GM23338 (cell line): ENCODE data around the gene USP6. TPM values are rescaled to one million over a fixed set of nuclear protein-coding genes. Genes with fewer than 3 reads are reported as not detected.
"Not testable (repeated sequence)": the region's sequence is repeated elsewhere in the genome, so short reads cannot be mapped to it uniquely, and the experiment has no call there.

Experiments used
- ATAC-seq: fragments of 200-7000 bp; cut with Tn5 transposase; 3 replicates; pipeline ENCODE4 v1.9.1; 2020
- DNase-seq: peaks from one replicate; pipeline ENCODE4 v3.0.0-alpha.2; 2015; ENCODE audit warnings: low spot score
- H2AFZ ChIP-seq: fragments of 200-600 bp; sonication (generic); 2 replicates; pipeline ENCODE4 v1.8.0; 2016; ENCODE audit warnings: antibody characterized with exemption, mild to moderate bottlenecking, moderate library complexity
- H3F3A ChIP-seq: fragments of 200-600 bp; sonication (generic); replicated peaks from 2 replicates; pipeline ENCODE4 v1.8.0; 2017; ENCODE audit warnings: antibody characterized with exemption, mixed run types, low read depth
- H3K27ac ChIP-seq: fragments of 200-600 bp; sonication (generic); 2 replicates; pipeline ENCODE4 v1.6.1; 2016; ENCODE audit warnings: low read depth
- H3K27me3 ChIP-seq: fragments of 200-600 bp; sonication (generic); 2 replicates; pipeline ENCODE4 v1.8.0; 2016; ENCODE audit warnings: mild to moderate bottlenecking, mixed run types, moderate library complexity; ENCODE audit not compliant: insufficient read depth
- H3K36me3 ChIP-seq: fragments of 200-600 bp; sonication (generic); 2 replicates; pipeline ENCODE4 v1.8.0; 2016; ENCODE audit warnings: mild to moderate bottlenecking; ENCODE audit not compliant: insufficient read depth
- H3K4me1 ChIP-seq: fragments of 200-600 bp; sonication (generic); 2 replicates; pipeline ENCODE4 v1.8.0; 2016; ENCODE audit warnings: mild to moderate bottlenecking, moderate library complexity; ENCODE audit not compliant: insufficient read depth
- H3K4me2 ChIP-seq: fragments of 200-600 bp; sonication (generic); 2 replicates; pipeline ENCODE4 v1.7.1; 2017; ENCODE audit warnings: mixed run types
- H3K4me3 ChIP-seq: fragments of 200-600 bp; sonication (generic); 2 replicates; pipeline ENCODE4 v1.6.1; 2016; ENCODE audit warnings: mixed run types
- H3K79me2 ChIP-seq: fragments of 200-600 bp; sonication (generic); replicated peaks from 2 replicates; pipeline ENCODE4 v1.8.0; 2017; ENCODE audit warnings: mild to moderate bottlenecking; ENCODE audit not compliant: insufficient read depth
- H3K9me2 ChIP-seq: fragments of 200-600 bp; sonication (generic); 2 replicates; pipeline ENCODE4 v1.8.0; 2017; ENCODE audit not compliant: insufficient read depth
- H4K20me1 ChIP-seq: fragments of 200-600 bp; sonication (generic); replicated peaks from 2 replicates; pipeline ENCODE4 v1.8.0; 2017; ENCODE audit warnings: mild to moderate bottlenecking; ENCODE audit not compliant: insufficient read depth
- H3K27ac Mint-ChIP-seq: 2 replicates; pipeline ENCODE4 v1.8.0; 2020; ENCODE audit warnings: inconsistent platforms, mild to moderate bottlenecking, moderate library complexity, mixed read lengths
- H3K27me3 Mint-ChIP-seq: 3 replicates; pipeline ENCODE4 v1.8.0; 2022; ENCODE audit warnings: low read depth, mild to moderate bottlenecking, moderate library complexity, mixed read lengths, inconsistent platforms; ENCODE audit not compliant: insufficient read depth, poor library complexity
- H3K36me3 Mint-ChIP-seq: 3 replicates; pipeline ENCODE4 v1.8.0; 2021; ENCODE audit warnings: low read depth, mild to moderate bottlenecking, inconsistent platforms, moderate library complexity, mixed read lengths
- H3K4me1 Mint-ChIP-seq: 3 replicates; pipeline ENCODE4 v1.8.0; 2020; ENCODE audit warnings: mild to moderate bottlenecking, inconsistent platforms, mixed read lengths
- H3K4me3 Mint-ChIP-seq: 3 replicates; pipeline ENCODE4 v1.8.0; 2021; ENCODE audit warnings: moderate library complexity, mild to moderate bottlenecking, inconsistent platforms, mixed read lengths
- H3K9me3 Mint-ChIP-seq: 3 replicates; pipeline ENCODE4 v1.8.0; 2020; ENCODE audit warnings: moderate library complexity, mild to moderate bottlenecking, inconsistent platforms, mixed read lengths
- CREB1 ChIP-seq: fragments of 250-450 bp; sonication (Bioruptor Pico); IDR thresholded peaks from 2 replicates; pipeline ENCODE4 v1.5.0; 2020; ENCODE audit warnings: low read depth, mild to moderate bottlenecking, moderate library complexity
- EZH2phosphoT487 ChIP-seq: fragments of 200-600 bp; sonication (generic); IDR thresholded peaks from one replicate; pipeline ENCODE4 v1.8.1; 2018; ENCODE audit warnings: antibody characterized with exemption; ENCODE audit not compliant: unreplicated experiment
- JUNB ChIP-seq: IDR thresholded peaks from one replicate; pipeline ENCODE4 v1.6.1; 2016; ENCODE audit warnings: antibody characterized with exemption; ENCODE audit not compliant: unreplicated experiment
- POLR2AphosphoS5 ChIP-seq: IDR thresholded peaks from 2 replicates; pipeline ENCODE4 v1.6.1; 2016; ENCODE audit warnings: antibody characterized with exemption, low read depth
- ZNF114 ChIP-seq: fragments of 250-450 bp; sonication (Bioruptor Pico); IDR thresholded peaks from 2 replicates; pipeline ENCODE4 v1.5.0; 2020; ENCODE audit warnings: mild to moderate bottlenecking, moderate library complexity
- ZNF331 ChIP-seq: fragments of 250-450 bp; sonication (Bioruptor Pico); IDR thresholded peaks from 2 replicates; pipeline ENCODE4 v1.5.0; 2020; ENCODE audit warnings: low read depth, mild to moderate bottlenecking, moderate library complexity
- polyA plus RNA-seq: library from polyadenylated mRNA; unstranded; fragments of >200 nt; fragmentation: Nextera tagmentation; extraction: Ambion mirVana; gene quantifications from 2 replicates; pipeline ENCODE4 v1.2.1, GENCODE V29; 2016
- total RNA-seq: library from RNA; depleted of rRNA; stranded (reverse); fragments of >200 nt; shearing (Covaris generic); gene quantifications from 2 replicates; pipeline ENCODE4 v1.2.3, GENCODE V29; 2014
- TF ChIP-seq, protein P1 (sequence below), 2 experiments: fragments of 200-600 bp in 1 of 2; sonication (generic) in 1 of 2; conservative IDR thresholded peaks; 2 replicates each; pipeline versions ENCODE4 v1.5.1 to v1.6.1; 2016 to 2017; ENCODE audit warnings: antibody characterized with exemption in 2 of 2, low read depth in 2 of 2, mild to moderate bottlenecking in 2 of 2, moderate library complexity in 1 of 2
- TF ChIP-seq, protein P2 (sequence below): fragments of 250-450 bp; sonication (Bioruptor Pico); IDR thresholded peaks from 2 replicates; pipeline ENCODE4 v1.5.0; 2020; ENCODE audit warnings: mild to moderate bottlenecking, moderate library complexity

Gene USP6
- total and polyA plus RNA-seq, 2 experiments from 2014 or later: 0.94 to 1.3 TPM

DNA sequence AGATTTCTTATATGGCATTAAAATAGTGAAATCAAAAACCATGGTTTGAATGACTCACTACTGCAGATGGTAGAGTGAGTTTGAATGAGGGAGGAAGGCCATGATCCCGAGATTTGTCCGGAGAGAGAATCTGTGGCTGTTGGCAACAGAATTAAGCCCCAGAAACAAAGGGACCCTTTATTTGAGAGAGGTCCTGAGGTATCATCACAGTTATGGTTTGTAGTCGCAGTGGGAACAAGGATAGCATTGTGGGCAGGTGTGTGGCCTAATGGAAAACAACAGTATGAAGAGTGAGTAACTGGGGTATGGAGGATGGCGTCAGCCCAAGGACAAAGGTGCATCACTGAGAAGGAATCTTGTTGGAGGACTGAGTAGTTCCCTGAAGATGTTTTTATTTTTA is 46.1 kb upstream of the USP6 start (continued):
- TF ChIP-seq, protein P1, sequence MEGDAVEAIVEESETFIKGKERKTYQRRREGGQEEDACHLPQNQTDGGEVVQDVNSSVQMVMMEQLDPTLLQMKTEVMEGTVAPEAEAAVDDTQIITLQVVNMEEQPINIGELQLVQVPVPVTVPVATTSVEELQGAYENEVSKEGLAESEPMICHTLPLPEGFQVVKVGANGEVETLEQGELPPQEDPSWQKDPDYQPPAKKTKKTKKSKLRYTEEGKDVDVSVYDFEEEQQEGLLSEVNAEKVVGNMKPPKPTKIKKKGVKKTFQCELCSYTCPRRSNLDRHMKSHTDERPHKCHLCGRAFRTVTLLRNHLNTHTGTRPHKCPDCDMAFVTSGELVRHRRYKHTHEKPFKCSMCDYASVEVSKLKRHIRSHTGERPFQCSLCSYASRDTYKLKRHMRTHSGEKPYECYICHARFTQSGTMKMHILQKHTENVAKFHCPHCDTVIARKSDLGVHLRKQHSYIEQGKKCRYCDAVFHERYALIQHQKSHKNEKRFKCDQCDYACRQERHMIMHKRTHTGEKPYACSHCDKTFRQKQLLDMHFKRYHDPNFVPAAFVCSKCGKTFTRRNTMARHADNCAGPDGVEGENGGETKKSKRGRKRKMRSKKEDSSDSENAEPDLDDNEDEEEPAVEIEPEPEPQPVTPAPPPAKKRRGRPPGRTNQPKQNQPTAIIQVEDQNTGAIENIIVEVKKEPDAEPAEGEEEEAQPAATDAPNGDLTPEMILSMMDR (conservative IDR thresholded peaks at IDR 0.05; ENCODE audit: low read depth in 2 of 2): no peak

DNA sequence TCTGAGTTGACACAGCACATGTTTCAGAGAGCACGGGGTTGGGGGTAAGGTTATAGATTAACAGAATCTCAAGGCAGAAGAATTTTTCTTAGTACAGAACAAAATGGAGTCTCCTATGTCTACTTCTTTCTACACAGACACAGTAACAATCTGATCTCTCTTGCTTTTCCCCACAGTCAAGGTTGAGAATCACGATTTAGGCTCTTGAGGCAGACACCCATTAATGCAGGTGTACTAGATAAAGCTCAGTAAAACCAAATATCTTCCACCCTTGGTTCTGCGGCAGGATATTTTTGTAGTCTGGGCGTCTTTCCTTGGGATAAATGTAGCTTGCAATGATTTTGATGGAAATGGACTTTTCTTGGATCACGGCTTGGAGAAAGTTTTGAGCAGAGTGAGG is 40.4 kb upstream of the USP6 start:
- H3F3A ChIP-seq, H3K4me2 ChIP-seq, H3K4me3 Mint-ChIP-seq, DNase-seq, H4K20me1 ChIP-seq, H3K36me3 Mint-ChIP-seq, H3K27me3 ChIP-seq, H3K27ac ChIP-seq, ATAC-seq, H3K27ac Mint-ChIP-seq, H3K9me2 ChIP-seq, H3K4me3 ChIP-seq, H3K36me3 ChIP-seq, H3K79me2 ChIP-seq: not testable (repeated sequence)
- H2AFZ ChIP-seq: peak overlapping the region; percentile 53; the same call in 1 of the 2 replicates
- H3K4me1 ChIP-seq: peaks cover 12% of the 10 kb centered on the region
- peaks cover 20% of the 10 kb centered on the region for H3K27me3 Mint-ChIP-seq
- H3K4me1 Mint-ChIP-seq: peaks cover 10% of the 10 kb centered on the region
- peaks cover 23% of the 10 kb centered on the region for H3K9me3 Mint-ChIP-seq

DNA sequence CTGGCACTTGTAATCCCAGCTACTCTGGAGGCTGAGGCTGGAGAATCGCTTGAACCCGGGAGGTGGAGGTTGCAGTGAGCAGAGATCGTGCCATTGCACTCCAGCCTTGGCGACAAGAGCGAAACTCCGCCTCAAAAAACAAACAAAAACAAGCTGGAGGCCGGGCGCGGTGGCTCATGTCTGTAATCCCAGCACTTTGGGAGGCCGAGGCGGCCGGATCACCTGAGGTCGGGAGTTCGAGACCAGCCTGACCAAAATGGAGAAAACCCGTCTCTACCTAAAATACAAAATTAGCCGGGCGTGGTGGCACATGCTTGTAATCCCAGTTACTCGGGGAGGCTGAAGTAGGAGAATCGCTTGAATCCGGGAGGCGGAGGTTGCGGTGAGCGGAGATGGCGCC is 38.6 kb upstream of the USP6 start:
- H3K9me3 Mint-ChIP-seq: peaks cover 28% of the 10 kb centered on the region
- H3K36me3 ChIP-seq, H3K27ac ChIP-seq, H3K36me3 Mint-ChIP-seq, H3K27me3 ChIP-seq, H3K27ac Mint-ChIP-seq, H4K20me1 ChIP-seq, ATAC-seq, H3K79me2 ChIP-seq, H3F3A ChIP-seq, H3K9me2 ChIP-seq, H2AFZ ChIP-seq, DNase-seq: not testable (repeated sequence)
- H3K4me3 ChIP-seq: peak overlapping the region; percentile 72; the same call in 1 of the 2 replicates
- H3K27me3 Mint-ChIP-seq: peaks cover 23% of the 10 kb centered on the region
- H3K4me1 ChIP-seq: peaks cover 12% of the 10 kb centered on the region
- H3K4me2 ChIP-seq: peak overlapping the region; percentile 93; the same call in 1 of the 2 replicates
- peaks cover 10% of the 10 kb centered on the region for H3K4me1 Mint-ChIP-seq
- H3K4me3 Mint-ChIP-seq: peak overlapping the region; percentile 70

DNA sequence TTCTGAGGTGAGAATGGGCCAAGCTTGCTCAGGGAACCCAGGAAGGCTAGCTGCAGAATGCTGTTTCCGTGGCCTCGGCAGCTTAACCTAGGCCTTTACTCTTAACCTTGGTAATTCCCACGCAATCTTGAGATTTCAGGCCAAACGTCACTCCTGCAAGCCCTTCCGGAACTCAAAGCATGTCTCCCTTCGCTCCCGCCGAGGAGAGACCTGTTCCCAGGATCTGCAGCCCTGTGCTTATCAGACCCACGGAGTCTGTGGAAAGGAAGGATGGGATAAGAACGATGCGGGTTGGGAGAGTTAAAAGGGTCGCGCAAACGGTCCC is 38.1 kb upstream of the USP6 start:
- DNase-seq (no peak), ATAC-seq (no peak; the same call in 2 of the 3 replicates)
- H3K27me3 Mint-ChIP-seq: peaks cover 23% of the 10 kb centered on the region
- H3K4me3 ChIP-seq: peak overlapping the region; percentile 72
- H3K4me1 Mint-ChIP-seq: peaks cover 10% of the 10 kb centered on the region
- no peak overlapping the region for H3K27ac ChIP-seq
- peaks cover 7% of the 10 kb centered on the region; the same call in 1 of the 2 replicates for H3K27me3 ChIP-seq
- H3K79me2 ChIP-seq: peaks cover 5% of the 10 kb centered on the region; the same call in 1 of the 2 replicates
- no peak overlapping the region for H3K27ac Mint-ChIP-seq
- peaks cover 7% of the 10 kb centered on the region; the same call in 1 of the 3 replicates for H3K36me3 Mint-ChIP-seq
- peak overlapping the region; percentile 87 for H2AFZ ChIP-seq
- peaks cover 33% of the 10 kb centered on the region for H3K9me3 Mint-ChIP-seq
- H3K36me3 ChIP-seq: no peaks in the 10 kb centered on the region
- H3K4me1 ChIP-seq: peaks cover 12% of the 10 kb centered on the region
- 0 out of 2 replicates have a peak, but pooled peaks cover 6% of the 10 kb centered on the region for H3F3A ChIP-seq
- peaks cover 6% of the 10 kb centered on the region; the same call in 1 of the 2 replicates for H3K9me2 ChIP-seq
- H4K20me1 ChIP-seq: no peaks in the 10 kb centered on the region
- H3K4me3 Mint-ChIP-seq: peak overlapping the region; percentile 70
- H3K4me2 ChIP-seq: peak overlapping the region; percentile 93
- TF ChIP-seq CREB1 (CRISPR knock-in tag) (no peak), ZNF331 (no peak), EZH2phosphoT487 (no peak), JUNB (no peak), POLR2AphosphoS5 (no peak), ZNF114 (CRISPR knock-in tag) (no peak)
- TF ChIP-seq, protein P2, sequence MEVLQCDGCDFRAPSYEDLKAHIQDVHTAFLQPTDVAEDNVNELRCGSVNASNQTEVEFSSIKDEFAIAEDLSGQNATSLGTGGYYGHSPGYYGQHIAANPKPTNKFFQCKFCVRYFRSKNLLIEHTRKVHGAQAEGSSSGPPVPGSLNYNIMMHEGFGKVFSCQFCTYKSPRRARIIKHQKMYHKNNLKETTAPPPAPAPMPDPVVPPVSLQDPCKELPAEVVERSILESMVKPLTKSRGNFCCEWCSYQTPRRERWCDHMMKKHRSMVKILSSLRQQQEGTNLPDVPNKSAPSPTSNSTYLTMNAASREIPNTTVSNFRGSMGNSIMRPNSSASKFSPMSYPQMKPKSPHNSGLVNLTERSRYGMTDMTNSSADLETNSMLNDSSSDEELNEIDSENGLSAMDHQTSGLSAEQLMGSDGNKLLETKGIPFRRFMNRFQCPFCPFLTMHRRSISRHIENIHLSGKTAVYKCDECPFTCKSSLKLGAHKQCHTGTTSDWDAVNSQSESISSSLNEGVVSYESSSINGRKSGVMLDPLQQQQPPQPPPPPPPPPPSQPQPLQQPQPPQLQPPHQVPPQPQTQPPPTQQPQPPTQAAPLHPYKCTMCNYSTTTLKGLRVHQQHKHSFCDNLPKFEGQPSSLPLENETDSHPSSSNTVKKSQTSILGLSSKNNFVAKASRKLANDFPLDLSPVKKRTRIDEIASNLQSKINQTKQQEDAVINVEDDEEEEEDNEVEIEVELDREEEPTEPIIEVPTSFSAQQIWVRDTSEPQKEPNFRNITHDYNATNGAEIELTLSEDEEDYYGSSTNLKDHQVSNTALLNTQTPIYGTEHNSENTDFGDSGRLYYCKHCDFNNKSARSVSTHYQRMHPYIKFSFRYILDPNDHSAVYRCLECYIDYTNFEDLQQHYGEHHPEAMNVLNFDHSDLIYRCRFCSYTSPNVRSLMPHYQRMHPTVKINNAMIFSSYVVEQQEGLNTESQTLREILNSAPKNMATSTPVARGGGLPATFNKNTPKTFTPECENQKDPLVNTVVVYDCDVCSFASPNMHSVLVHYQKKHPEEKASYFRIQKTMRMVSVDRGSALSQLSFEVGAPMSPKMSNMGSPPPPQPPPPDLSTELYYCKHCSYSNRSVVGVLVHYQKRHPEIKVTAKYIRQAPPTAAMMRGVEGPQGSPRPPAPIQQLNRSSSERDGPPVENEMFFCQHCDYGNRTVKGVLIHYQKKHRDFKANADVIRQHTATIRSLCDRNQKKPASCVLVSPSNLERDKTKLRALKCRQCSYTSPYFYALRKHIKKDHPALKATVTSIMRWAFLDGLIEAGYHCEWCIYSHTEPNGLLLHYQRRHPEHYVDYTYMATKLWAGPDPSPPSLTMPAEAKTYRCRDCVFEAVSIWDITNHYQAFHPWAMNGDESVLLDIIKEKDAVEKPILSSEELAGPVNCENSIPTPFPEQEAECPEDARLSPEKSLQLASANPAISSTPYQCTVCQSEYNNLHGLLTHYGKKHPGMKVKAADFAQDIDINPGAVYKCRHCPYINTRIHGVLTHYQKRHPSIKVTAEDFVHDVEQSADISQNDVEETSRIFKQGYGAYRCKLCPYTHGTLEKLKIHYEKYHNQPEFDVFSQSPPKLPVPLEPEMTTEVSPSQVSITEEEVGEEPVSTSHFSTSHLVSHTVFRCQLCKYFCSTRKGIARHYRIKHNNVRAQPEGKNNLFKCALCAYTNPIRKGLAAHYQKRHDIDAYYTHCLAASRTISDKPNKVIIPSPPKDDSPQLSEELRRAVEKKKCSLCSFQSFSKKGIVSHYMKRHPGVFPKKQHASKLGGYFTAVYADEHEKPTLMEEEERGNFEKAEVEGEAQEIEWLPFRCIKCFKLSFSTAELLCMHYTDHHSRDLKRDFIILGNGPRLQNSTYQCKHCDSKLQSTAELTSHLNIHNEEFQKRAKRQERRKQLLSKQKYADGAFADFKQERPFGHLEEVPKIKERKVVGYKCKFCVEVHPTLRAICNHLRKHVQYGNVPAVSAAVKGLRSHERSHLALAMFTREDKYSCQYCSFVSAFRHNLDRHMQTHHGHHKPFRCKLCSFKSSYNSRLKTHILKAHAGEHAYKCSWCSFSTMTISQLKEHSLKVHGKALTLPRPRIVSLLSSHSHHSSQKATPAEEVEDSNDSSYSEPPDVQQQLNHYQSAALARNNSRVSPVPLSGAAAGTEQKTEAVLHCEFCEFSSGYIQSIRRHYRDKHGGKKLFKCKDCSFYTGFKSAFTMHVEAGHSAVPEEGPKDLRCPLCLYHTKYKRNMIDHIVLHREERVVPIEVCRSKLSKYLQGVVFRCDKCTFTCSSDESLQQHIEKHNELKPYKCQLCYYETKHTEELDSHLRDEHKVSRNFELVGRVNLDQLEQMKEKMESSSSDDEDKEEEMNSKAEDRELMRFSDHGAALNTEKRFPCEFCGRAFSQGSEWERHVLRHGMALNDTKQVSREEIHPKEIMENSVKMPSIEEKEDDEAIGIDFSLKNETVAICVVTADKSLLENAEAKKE (CRISPR knock-in tag): no peak
